HepG2 (cell line): ENCODE results near the gene AGRN. TPM values are rescaled to one million over a fixed set of nuclear protein-coding genes. Genes with fewer than 3 reads are reported as not detected.

Experiments
- BCL6 ChIP-seq: IDR thresholded peaks from 2 replicates; pipeline ENCODE4 v1.6.1; 2016; ENCODE audit warnings: missing genetic modification reagents, missing compliant biosample characterization
- FOXK2 ChIP-seq: fragments of 450-650 bp; IDR thresholded peaks from 2 replicates; pipeline ENCODE4 v1.6.1; 2016
- GABPA ChIP-seq, 2 experiments: IDR thresholded peaks; 2 replicates each; pipeline ENCODE4 v1.6.1; 2011 to 2016; ENCODE audit warnings: low read depth in 2 of 2, low read length in 1 of 2, missing biosample characterization in 1 of 2, missing genetic modification characterization in 1 of 2
- HHEX ChIP-seq: IDR thresholded peaks from 2 replicates; pipeline ENCODE4 v1.6.1; 2016; ENCODE audit warnings: control low read depth
- HNF4A ChIP-seq: sonication (generic); formaldehyde crosslinking; IDR thresholded peaks from 2 replicates; pipeline ENCODE4 v1.4.0; 2020; ENCODE audit warnings: missing genetic modification reagents
- MAFG ChIP-seq: sonication (generic); formaldehyde crosslinking; IDR thresholded peaks from 2 replicates; pipeline ENCODE4 v1.5.1; 2020; ENCODE audit warnings: mild to moderate bottlenecking, missing genetic modification reagents
- MAFK ChIP-seq, 2 experiments: IDR thresholded peaks in 1 of 2; conservative IDR thresholded peaks in 1 of 2; 2 replicates each; pipeline ENCODE4 v1.6.1; 2011; ENCODE audit warnings: improper control_type of control experiment in 2 of 2, low read length in 2 of 2
- MED8 ChIP-seq: sonication (generic); formaldehyde crosslinking; IDR thresholded peaks from 2 replicates; pipeline ENCODE4 v1.8.1; 2023; ENCODE audit warnings: mild to moderate bottlenecking, missing genetic modification reagents; ENCODE audit not compliant: insufficient replicate concordance
- NFE2L2 ChIP-seq: fragments of 150-350 bp; IDR thresholded peaks from 2 replicates; pipeline ENCODE4 v1.6.1; 2014; ENCODE audit warnings: low read length
- RCOR2 ChIP-seq: IDR thresholded peaks from 2 replicates; pipeline ENCODE4 v1.6.1; 2016; ENCODE audit warnings: missing biosample characterization, missing genetic modification reagents
- SCMH1 ChIP-seq: sonication (generic); formaldehyde crosslinking; IDR thresholded peaks from 2 replicates; pipeline ENCODE4 v1.9.0; 2021; ENCODE audit warnings: missing genetic modification reagents, mild to moderate bottlenecking, borderline replicate concordance
- SP4 ChIP-seq: sonication (generic); formaldehyde crosslinking; IDR thresholded peaks from 2 replicates; pipeline ENCODE4 v1.8.1; 2023; ENCODE audit warnings: mild to moderate bottlenecking, missing genetic modification reagents
- XRCC5 ChIP-seq: fragments of 200-400 bp; formaldehyde crosslinking; optimal IDR thresholded peaks from 2 replicates; pipeline ENCODE3; 2017; ENCODE audit warnings: mild to moderate bottlenecking, low read length
- ZNF251 ChIP-seq: sonication (generic); formaldehyde crosslinking; IDR thresholded peaks from 2 replicates; pipeline ENCODE4 v1.9.0; 2021; ENCODE audit warnings: mild to moderate bottlenecking, missing genetic modification reagents
- ZNF562 ChIP-seq: sonication (generic); formaldehyde crosslinking; IDR thresholded peaks from 2 replicates; pipeline ENCODE4 v1.8.0; 2022; ENCODE audit warnings: missing genetic modification reagents, borderline replicate concordance
- ZNF569 ChIP-seq: sonication (generic); formaldehyde crosslinking; IDR thresholded peaks from 2 replicates; pipeline ENCODE4 v1.5.0; 2020; ENCODE audit warnings: mild to moderate bottlenecking, missing genetic modification reagents, moderate library complexity, borderline replicate concordance
- ZNF572 ChIP-seq: sonication (generic); formaldehyde crosslinking; IDR thresholded peaks from 2 replicates; pipeline ENCODE4 v1.5.1; 2020; ENCODE audit warnings: mild to moderate bottlenecking, missing genetic modification reagents
- ZNF772 ChIP-seq: sonication (generic); formaldehyde crosslinking; IDR thresholded peaks from 2 replicates; pipeline ENCODE4 v1.5.0; 2020; ENCODE audit warnings: mild to moderate bottlenecking, missing genetic modification reagents
- polyA plus RNA-seq, 8 experiments: library from polyadenylated mRNA; depleted of rRNA in 3 of 8; stranded (reverse) in 7 of 8; unstranded in 1 of 8; fragments of >200 nt; fragmentation: Illumina TruSeq in 4 of 8; extraction: Trizol in 4 of 8; gene quantifications; 2 replicates each; pipeline versions ENCODE4 v1.2.1 to v1.2.3, GENCODE V29; 2011 to 2016; ENCODE audit warnings: low read depth in 4 of 8, missing spikeins in 1 of 8, mixed read lengths in 1 of 8; ENCODE audit not compliant: insufficient read depth in 1 of 8
- total RNA-seq, 5 experiments: library from RNA; depleted of rRNA; stranded (reverse); fragments of >200 nt; fragmentation: Illumina TruSeq; extraction: Trizol; gene quantifications; 2 replicates each; pipeline ENCODE4 v1.2.3, GENCODE V29; 2016; ENCODE audit warnings: low read depth in 1 of 5
- TF ChIP-seq, protein P1 (sequence below): sonication (generic); formaldehyde crosslinking; IDR thresholded peaks from 2 replicates; pipeline ENCODE4 v1.4.0; 2020; ENCODE audit warnings: missing genetic modification reagents, borderline replicate concordance
- TF ChIP-seq, protein P2 (sequence below): sonication (generic); formaldehyde crosslinking; IDR thresholded peaks from 2 replicates; pipeline ENCODE4 v1.8.1; 2023; ENCODE audit warnings: mild to moderate bottlenecking, missing genetic modification reagents
- TF ChIP-seq, protein P3 (sequence below): IDR thresholded peaks from 2 replicates; pipeline ENCODE4 v1.6.1; 2016; ENCODE audit warnings: low read depth, control low read depth
- TF ChIP-seq, protein P4 (sequence below): sonication (generic); formaldehyde crosslinking; IDR thresholded peaks from 2 replicates; pipeline ENCODE4 v1.5.0; 2020; ENCODE audit warnings: mild to moderate bottlenecking, missing genetic modification reagents

Gene AGRN
- total and polyA plus RNA-seq, 2 of the 13 experiments (the other 11 are each of a cell fraction or from before 2014, with no cell fraction given), result 29.8 to 65.2 TPM

DNA sequence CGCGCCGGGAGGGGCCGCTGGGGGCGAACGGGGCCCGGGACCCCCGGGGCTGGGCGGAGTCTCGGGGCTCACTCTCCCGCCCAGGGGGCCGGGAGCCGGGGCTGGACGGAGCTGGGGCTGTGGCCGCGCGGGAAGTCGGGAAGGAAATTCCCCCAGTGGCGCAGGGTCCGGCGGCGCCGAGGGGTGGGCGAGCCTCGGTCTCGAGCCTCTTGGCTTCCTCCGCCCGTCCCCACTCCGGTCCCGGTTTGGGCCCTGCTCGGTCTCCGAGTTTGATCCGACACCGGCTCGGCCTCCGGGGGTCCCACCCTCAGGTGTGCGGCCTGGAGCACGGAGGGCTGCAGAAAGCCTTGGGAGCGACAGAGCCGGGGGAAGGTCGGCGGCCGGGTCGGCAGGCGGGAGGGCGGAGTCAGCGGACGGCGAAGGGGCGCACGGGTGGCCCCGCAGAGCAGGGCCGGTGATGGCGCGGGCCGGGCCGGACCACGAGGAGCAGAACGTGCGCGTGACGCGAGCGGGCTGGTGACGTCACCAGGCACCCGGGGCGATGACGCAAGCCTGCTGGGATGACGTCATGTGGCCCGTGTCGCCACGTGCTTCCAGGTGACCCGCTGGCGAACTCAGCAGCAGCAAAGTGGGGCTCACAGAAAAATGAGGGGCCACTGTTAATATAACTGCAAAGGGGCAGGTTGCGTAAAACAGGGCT lies 19.4 kb upstream of the AGRN start (continued):
- TF ChIP-seq, protein P1, sequence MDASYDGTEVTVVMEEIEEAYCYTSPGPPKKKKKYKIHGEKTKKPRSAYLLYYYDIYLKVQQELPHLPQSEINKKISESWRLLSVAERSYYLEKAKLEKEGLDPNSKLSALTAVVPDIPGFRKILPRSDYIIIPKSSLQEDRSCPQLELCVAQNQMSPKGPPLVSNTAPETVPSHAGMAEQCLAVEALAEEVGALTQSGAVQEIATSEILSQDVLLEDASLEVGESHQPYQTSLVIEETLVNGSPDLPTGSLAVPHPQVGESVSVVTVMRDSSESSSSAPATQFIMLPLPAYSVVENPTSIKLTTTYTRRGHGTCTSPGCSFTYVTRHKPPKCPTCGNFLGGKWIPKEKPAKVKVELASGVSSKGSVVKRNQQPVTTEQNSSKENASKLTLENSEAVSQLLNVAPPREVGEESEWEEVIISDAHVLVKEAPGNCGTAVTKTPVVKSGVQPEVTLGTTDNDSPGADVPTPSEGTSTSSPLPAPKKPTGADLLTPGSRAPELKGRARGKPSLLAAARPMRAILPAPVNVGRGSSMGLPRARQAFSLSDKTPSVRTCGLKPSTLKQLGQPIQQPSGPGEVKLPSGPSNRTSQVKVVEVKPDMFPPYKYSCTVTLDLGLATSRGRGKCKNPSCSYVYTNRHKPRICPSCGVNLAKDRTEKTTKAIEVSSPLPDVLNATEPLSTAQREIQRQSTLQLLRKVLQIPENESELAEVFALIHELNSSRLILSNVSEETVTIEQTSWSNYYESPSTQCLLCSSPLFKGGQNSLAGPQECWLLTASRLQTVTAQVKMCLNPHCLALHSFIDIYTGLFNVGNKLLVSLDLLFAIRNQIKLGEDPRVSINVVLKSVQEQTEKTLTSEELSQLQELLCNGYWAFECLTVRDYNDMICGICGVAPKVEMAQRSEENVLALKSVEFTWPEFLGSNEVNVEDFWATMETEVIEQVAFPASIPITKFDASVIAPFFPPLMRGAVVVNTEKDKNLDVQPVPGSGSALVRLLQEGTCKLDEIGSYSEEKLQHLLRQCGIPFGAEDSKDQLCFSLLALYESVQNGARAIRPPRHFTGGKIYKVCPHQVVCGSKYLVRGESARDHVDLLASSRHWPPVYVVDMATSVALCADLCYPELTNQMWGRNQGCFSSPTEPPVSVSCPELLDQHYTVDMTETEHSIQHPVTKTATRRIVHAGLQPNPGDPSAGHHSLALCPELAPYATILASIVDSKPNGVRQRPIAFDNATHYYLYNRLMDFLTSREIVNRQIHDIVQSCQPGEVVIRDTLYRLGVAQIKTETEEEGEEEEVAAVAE (CRISPR knock-in tag), result 0 out of 2 replicates have a peak, but pooled peaks have one; percentile 27
- TF ChIP-seq ZNF562 (CRISPR knock-in tag), result no peak; the same call in 1 of the 2 replicates
- TF ChIP-seq ZNF572, result no peak
- no peak for TF ChIP-seq XRCC5
- TF ChIP-seq ZNF251, result 0 out of 2 replicates have a peak, but pooled peaks have one; percentile 33
- TF ChIP-seq, protein P2, sequence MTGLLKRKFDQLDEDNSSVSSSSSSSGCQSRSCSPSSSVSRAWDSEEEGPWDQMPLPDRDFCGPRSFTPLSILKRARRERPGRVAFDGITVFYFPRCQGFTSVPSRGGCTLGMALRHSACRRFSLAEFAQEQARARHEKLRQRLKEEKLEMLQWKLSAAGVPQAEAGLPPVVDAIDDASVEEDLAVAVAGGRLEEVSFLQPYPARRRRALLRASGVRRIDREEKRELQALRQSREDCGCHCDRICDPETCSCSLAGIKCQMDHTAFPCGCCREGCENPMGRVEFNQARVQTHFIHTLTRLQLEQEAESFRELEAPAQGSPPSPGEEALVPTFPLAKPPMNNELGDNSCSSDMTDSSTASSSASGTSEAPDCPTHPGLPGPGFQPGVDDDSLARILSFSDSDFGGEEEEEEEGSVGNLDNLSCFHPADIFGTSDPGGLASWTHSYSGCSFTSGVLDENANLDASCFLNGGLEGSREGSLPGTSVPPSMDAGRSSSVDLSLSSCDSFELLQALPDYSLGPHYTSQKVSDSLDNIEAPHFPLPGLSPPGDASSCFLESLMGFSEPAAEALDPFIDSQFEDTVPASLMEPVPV (CRISPR knock-in tag), result peak; percentile 56
- TF ChIP-seq NFE2L2, result no peak
- no peak for TF ChIP-seq ZNF569
- no peak for TF ChIP-seq GABPA (IDR thresholded peaks at IDR 0.05; ENCODE audit: low read depth, low read length)
- TF ChIP-seq GABPA (CRISPR knock-in tag; IDR thresholded peaks at IDR 0.05; ENCODE audit: low read depth), result peak; percentile 48; the same call in 1 of the 2 replicates
- no peak for TF ChIP-seq MAFK (conservative IDR thresholded peaks at IDR 0.05 in 1 of 2, IDR thresholded peaks at IDR 0.05 in 1 of 2; ENCODE audit: low read length in 2 of 2)
- TF ChIP-seq BCL6, result peak; percentile 37
- TF ChIP-seq HHEX (CRISPR knock-in tag), result no peak
- peak; percentile 55; the same call in 1 of the 2 replicates for TF ChIP-seq MAFG (CRISPR knock-in tag)
- TF ChIP-seq, protein P3, sequence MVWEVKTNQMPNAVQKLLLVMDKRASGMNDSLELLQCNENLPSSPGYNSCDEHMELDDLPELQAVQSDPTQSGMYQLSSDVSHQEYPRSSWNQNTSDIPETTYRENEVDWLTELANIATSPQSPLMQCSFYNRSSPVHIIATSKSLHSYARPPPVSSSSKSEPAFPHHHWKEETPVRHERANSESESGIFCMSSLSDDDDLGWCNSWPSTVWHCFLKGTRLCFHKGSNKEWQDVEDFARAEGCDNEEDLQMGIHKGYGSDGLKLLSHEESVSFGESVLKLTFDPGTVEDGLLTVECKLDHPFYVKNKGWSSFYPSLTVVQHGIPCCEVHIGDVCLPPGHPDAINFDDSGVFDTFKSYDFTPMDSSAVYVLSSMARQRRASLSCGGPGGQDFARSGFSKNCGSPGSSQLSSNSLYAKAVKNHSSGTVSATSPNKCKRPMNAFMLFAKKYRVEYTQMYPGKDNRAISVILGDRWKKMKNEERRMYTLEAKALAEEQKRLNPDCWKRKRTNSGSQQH (CRISPR knock-in tag), result no peak
- TF ChIP-seq, protein P4, sequence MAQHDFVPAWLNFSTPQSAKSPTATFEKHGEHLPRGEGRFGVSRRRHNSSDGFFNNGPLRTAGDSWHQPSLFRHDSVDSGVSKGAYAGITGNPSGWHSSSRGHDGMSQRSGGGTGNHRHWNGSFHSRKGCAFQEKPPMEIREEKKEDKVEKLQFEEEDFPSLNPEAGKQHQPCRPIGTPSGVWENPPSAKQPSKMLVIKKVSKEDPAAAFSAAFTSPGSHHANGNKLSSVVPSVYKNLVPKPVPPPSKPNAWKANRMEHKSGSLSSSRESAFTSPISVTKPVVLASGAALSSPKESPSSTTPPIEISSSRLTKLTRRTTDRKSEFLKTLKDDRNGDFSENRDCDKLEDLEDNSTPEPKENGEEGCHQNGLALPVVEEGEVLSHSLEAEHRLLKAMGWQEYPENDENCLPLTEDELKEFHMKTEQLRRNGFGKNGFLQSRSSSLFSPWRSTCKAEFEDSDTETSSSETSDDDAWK, result no peak
- no peak for TF ChIP-seq MED8 (CRISPR knock-in tag)
- TF ChIP-seq SP4 (CRISPR knock-in tag), result peak; percentile 70; the same call in 1 of the 2 replicates
- TF ChIP-seq FOXK2, result no peak
- no peak for TF ChIP-seq SCMH1
- TF ChIP-seq HNF4A (CRISPR knock-in tag), result no peak
- peak; percentile 74; the same call in 1 of the 2 replicates for TF ChIP-seq ZNF772
- peak; percentile 65; the same call in 1 of the 2 replicates for TF ChIP-seq RCOR2 (CRISPR knock-in tag)
